ENCODE results near the gene DAB2IP. TPM values are rescaled to one million over a fixed set of nuclear protein-coding genes. Genes with fewer than 3 reads are reported as not detected.

The DAB2IP gene
- total and polyA plus RNA-seq, 2 donors from 2014 or later, result 33.8 to 105 TPM

DNA sequence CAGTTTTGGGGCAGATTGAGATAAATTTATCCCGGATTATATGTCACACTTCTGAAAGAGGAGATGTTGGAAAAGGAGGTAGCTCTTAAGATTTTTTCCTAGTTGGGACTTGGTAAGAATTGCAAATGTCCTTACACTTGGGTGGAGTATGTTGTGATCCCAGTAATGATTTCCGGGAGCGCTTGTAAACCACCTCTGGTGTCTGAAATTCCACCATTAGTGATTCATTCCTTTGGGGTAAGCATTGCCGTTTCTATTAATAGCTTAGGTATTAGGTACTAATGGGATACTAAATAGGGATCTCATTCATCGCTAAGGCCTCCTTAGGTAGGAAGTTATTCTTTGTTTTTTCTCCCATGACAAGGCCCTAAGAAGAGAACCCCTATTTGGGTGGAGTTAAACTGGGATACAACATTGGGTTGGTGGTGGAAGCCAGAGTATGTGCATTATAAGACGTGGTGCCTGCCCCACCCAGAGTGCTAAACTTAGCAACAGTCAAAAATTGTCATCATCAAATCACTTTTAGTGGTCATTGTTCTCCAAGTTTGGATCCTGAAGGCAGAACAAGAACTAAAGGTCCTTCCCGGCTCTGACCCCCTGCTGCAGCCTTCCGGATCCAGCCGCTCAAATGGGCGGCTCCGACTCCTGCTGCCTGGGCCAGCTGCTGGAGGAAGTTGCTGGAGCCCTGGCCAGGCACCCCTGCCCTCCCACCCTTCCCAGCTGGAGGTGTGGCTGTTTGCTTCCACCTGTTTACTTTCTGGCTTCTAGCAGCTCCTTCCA is 31.7 kb upstream of the DAB2IP start:
- H3K9me3 ChIP-seq (ENCODE audit: control insufficient read depth in 2 of 3, insufficient read depth in 1 of 3, low read length in 3 of 3), result no peaks in the 10 kb centered on the region
- no peaks in the 10 kb centered on the region for H3K36me3 ChIP-seq (ENCODE audit: control insufficient read depth in 2 of 3, insufficient read depth in 3 of 3, low read length in 3 of 3)
- DNase-seq (peak in 1 of 5 donors; percentile 92), FAIRE-seq (no peak)
- peak overlapping the region in 1 of 3 donors; percentile 69 for H3K9ac ChIP-seq (ENCODE audit: low read length in 3 of 3)
- no peaks in the 10 kb centered on the region for H3K27me3 ChIP-seq (ENCODE audit: control insufficient read depth, insufficient read depth, low read length)
- no peak for TF ChIP-seq CTCF (IDR thresholded peaks at IDR 0.05; ENCODE audit: borderline replicate concordance, extremely low read depth, insufficient read depth)
- H3K4me1 ChIP-seq (ENCODE audit: control insufficient read depth in 2 of 3, insufficient read depth in 2 of 3, low read depth in 1 of 3, low read length in 3 of 3), result peaks cover 0 to 40% (median 32%) of the 10 kb centered on the region in 3 donors
- peak overlapping the region; percentile 79 to 80 for H3K27ac ChIP-seq (ENCODE audit: low read depth in 2 of 2, low read length in 2 of 2)
- intact Hi-C loops (cut with DNase I), result no loop called here
- no peak overlapping the region for H3K4me3 ChIP-seq (ENCODE audit: low read length in 3 of 3)

- TF ChIP-seq CTCF (IDR thresholded peaks at IDR 0.05; ENCODE audit: borderline replicate concordance, extremely low read depth, insufficient read depth), result no peak
- no peak for DNase-seq
- intact Hi-C loops (cut with DNase I), result no loop called here
- H3K9ac ChIP-seq (ENCODE audit: low read length in 3 of 3), result peak overlapping the region in 1 of 3 donors; percentile 69
- peaks cover 0 to 40% (median 32%) of the 10 kb centered on the region in 3 donors for H3K4me1 ChIP-seq (ENCODE audit: control insufficient read depth in 2 of 3, insufficient read depth in 2 of 3, low read depth in 1 of 3, low read length in 3 of 3)
- H3K9me3 ChIP-seq (ENCODE audit: control insufficient read depth in 2 of 3, insufficient read depth in 1 of 3, low read length in 3 of 3), result no peaks in the 10 kb centered on the region
- H3K27me3 ChIP-seq (ENCODE audit: control insufficient read depth, insufficient read depth, low read length), result no peaks in the 10 kb centered on the region
- no peak for FAIRE-seq
- no peak overlapping the region for H3K4me3 ChIP-seq (ENCODE audit: low read length in 3 of 3)
- no peaks in the 10 kb centered on the region for H3K36me3 ChIP-seq (ENCODE audit: control insufficient read depth in 2 of 3, insufficient read depth in 3 of 3, low read length in 3 of 3)
- H3K27ac ChIP-seq (ENCODE audit: low read depth in 2 of 2, low read length in 2 of 2), result peak overlapping the region; percentile 66 to 80
These were observed 31.1 kb upstream of the DAB2IP start for GRCh38 chr9:121620325-121620673.

GRCh38 chr9:121620777-121621449 is 30.5 kb upstream of the DAB2IP start:
- Histone ChIP-seq H3K9me3 (ENCODE audit: control insufficient read depth in 2 of 3, insufficient read depth in 1 of 3, low read length in 3 of 3) (no peaks in the 10 kb centered on the region), H3K27me3 (ENCODE audit: control insufficient read depth, insufficient read depth, low read length) (no peaks in the 10 kb centered on the region), H3K36me3 (ENCODE audit: control insufficient read depth in 2 of 3, insufficient read depth in 3 of 3, low read length in 3 of 3) (no peaks in the 10 kb centered on the region), H3K27ac (ENCODE audit: low read depth in 2 of 2, low read length in 2 of 2) (peak overlapping the region; percentile 66 to 80), H3K9ac (ENCODE audit: low read length in 3 of 3) (peak overlapping the region in 2 of 3 donors; percentile 4 to 69), H3K4me3 (ENCODE audit: low read length in 3 of 3) (no peak overlapping the region), H3K4me1 (ENCODE audit: control insufficient read depth in 2 of 3, insufficient read depth in 2 of 3, low read depth in 1 of 3, low read length in 3 of 3) (peaks cover 0 to 45% (median 30%) of the 10 kb centered on the region in 3 donors)
- DNase-seq, result peak in 1 of 5 donors; percentile 75
- TF ChIP-seq CTCF (IDR thresholded peaks at IDR 0.05; ENCODE audit: borderline replicate concordance, extremely low read depth, insufficient read depth), result peak; percentile 24
- intact Hi-C loops (cut with DNase I), result no loop called here
- no peak for FAIRE-seq

Measured in kidney (tissue), 14 donors.